Esophagus squamous epithelium (tissue), 4 donors: ENCODE measurements around the gene TRIM33.

Experiments
- CTCF ChIP-seq, 6 experiments: fragments of 450-650 bp in 4 of 6; fragments of 200-600 bp in 2 of 6; sonication (generic) in 2 of 6; IDR thresholded peaks; one replicate each; pipeline ENCODE4 v1.5.1; 2016 to 2019; ENCODE audit warnings: antibody characterized with exemption in 6 of 6, mild to moderate bottlenecking in 4 of 6, moderate library complexity in 4 of 6
- POLR2A ChIP-seq, 4 donors: fragments of 450-650 bp; IDR thresholded peaks; one replicate each; pipeline ENCODE4 v1.6.1; 2017; ENCODE audit warnings: antibody characterized with exemption in 4 of 4, mild to moderate bottlenecking in 4 of 4, moderate library complexity in 3 of 4

- TF ChIP-seq CTCF (IDR thresholded peaks at IDR 0.05) (no peak), POLR2A (IDR thresholded peaks at IDR 0.05) (no peak)
These were observed 131.0 kb downstream of the TRIM33 start for GRCh38 chr1:114379987-114380386.
